ENCODE results near the gene CDK5R2.
A peak's percentile ranks its signal among the peaks of the same experiment; 100 is the strongest.

CDK5R2 gene

GRCh38 chr2:218988650-218989049 lies 29.2 kb downstream of the CDK5R2 start:
- Mint-ChIP-seq H3K4me3 (no peak overlapping the region), H3K9me3 (peaks cover 7% of the 10 kb centered on the region), H3K4me1 (peaks cover 6% of the 10 kb centered on the region), H3K36me3 (ENCODE audit: low read depth) (no peaks in the 10 kb centered on the region), H3K27me3 (ENCODE audit: low read depth) (peaks cover 93% of the 10 kb centered on the region), H3K27ac (no peak overlapping the region)
- TF ChIP-seq CTCF (IDR thresholded peaks at IDR 0.05; ENCODE audit: unreplicated experiment in 3 of 3), result no peak

GRCh38 chr2:218990052-218990451 lies 30.6 kb downstream of the CDK5R2 start:
- no peaks in the 10 kb centered on the region for H3K36me3 Mint-ChIP-seq (ENCODE audit: low read depth)
- H3K27ac Mint-ChIP-seq, result no peak overlapping the region
- no peak for TF ChIP-seq CTCF (IDR thresholded peaks at IDR 0.05; ENCODE audit: unreplicated experiment in 3 of 3)
- no peak overlapping the region for H3K4me3 Mint-ChIP-seq
- H3K4me1 Mint-ChIP-seq, result no peaks in the 10 kb centered on the region
- H3K9me3 Mint-ChIP-seq, result peaks cover 7% of the 10 kb centered on the region
- peaks cover 94% of the 10 kb centered on the region for H3K27me3 Mint-ChIP-seq (ENCODE audit: low read depth)

- Mint-ChIP-seq H3K4me1 (no peaks in the 10 kb centered on the region), H3K36me3 (ENCODE audit: low read depth) (no peaks in the 10 kb centered on the region), H3K9me3 (peaks cover 7% of the 10 kb centered on the region), H3K4me3 (no peak overlapping the region), H3K27me3 (ENCODE audit: low read depth) (peaks cover 95% of the 10 kb centered on the region), H3K27ac (no peak overlapping the region)
- no peak for TF ChIP-seq CTCF (IDR thresholded peaks at IDR 0.05; ENCODE audit: unreplicated experiment in 3 of 3)
These were observed 31.1 kb downstream of the CDK5R2 start for GRCh38 chr2:218990612-218991011.

- no peaks in the 10 kb centered on the region for H3K4me1 Mint-ChIP-seq
- H3K4me3 Mint-ChIP-seq, result peak overlapping the region in 2 of 3 experiments; percentile 8 to 29
- no peaks in the 10 kb centered on the region for H3K36me3 Mint-ChIP-seq (ENCODE audit: low read depth)
- no peak for TF ChIP-seq CTCF (IDR thresholded peaks at IDR 0.05; ENCODE audit: unreplicated experiment in 3 of 3)
- no peak overlapping the region for H3K27ac Mint-ChIP-seq
- peaks cover 95% of the 10 kb centered on the region for H3K27me3 Mint-ChIP-seq (ENCODE audit: low read depth)
- peaks cover 7% of the 10 kb centered on the region for H3K9me3 Mint-ChIP-seq
These were observed 32.3 kb downstream of the CDK5R2 start for GRCh38 chr2:218991674-218992168.

GRCh38 chr2:218992196-218992595 lies 32.7 kb downstream of the CDK5R2 start:
- Mint-ChIP-seq H3K27me3 (ENCODE audit: low read depth) (peaks cover 95% of the 10 kb centered on the region), H3K4me1 (no peaks in the 10 kb centered on the region), H3K4me3 (peak overlapping the region in 1 of 3 experiments; percentile 8), H3K9me3 (peaks cover 7% of the 10 kb centered on the region), H3K27ac (no peak overlapping the region), H3K36me3 (ENCODE audit: low read depth) (no peaks in the 10 kb centered on the region)
- no peak for TF ChIP-seq CTCF (IDR thresholded peaks at IDR 0.05; ENCODE audit: unreplicated experiment in 3 of 3)

- Mint-ChIP-seq H3K27me3 (ENCODE audit: low read depth) (peaks cover 95% of the 10 kb centered on the region), H3K9me3 (peaks cover 5% of the 10 kb centered on the region), H3K4me1 (no peaks in the 10 kb centered on the region), H3K27ac (no peak overlapping the region), H3K4me3 (no peak overlapping the region), H3K36me3 (ENCODE audit: low read depth) (no peaks in the 10 kb centered on the region)
- no peak for TF ChIP-seq CTCF (IDR thresholded peaks at IDR 0.05; ENCODE audit: unreplicated experiment in 3 of 3)
These were observed 33.4 kb downstream of the CDK5R2 start for GRCh38 chr2:218992703-218993344.

Measured in nephron (organoid).